Amniotic stem cell (primary cell): ENCODE results near the gene PPIB.

ENCODE experiments used
- DNase-seq: peaks from one replicate; lab custom pipeline; 2025; lab: John Stamatoyannopoulos, UW

The PPIB gene

GRCh38 chr15:64162869-64163658, at the start of gene PPIB:
Gene PPIB (minus strand): TSS chr15:64163022. CDS start chr15:64162986, 36 bp downstream.
- peak; percentile 94 for DNase-seq

GRCh38 chr15:64211696-64212095, 48.9 kb upstream of the PPIB start:
- no peak for DNase-seq

- DNase-seq = no peak
Observed at GRCh38 chr15:64210371-64210770, 47.5 kb upstream of the PPIB start.

GRCh38 chr15:64209680-64210334, 47.0 kb upstream of the PPIB start:
- DNase-seq = peak; percentile 36

- no peak for DNase-seq
Observed at GRCh38 chr15:64205202-64205601, 42.4 kb upstream of the PPIB start.

- no peak for DNase-seq
Observed at GRCh38 chr15:64197425-64197824, 34.6 kb upstream of the PPIB start.

GRCh38 chr15:64193971-64194370, 31.1 kb upstream of the PPIB start:
- DNase-seq = no peak

GRCh38 chr15:64191971-64192830, 29.4 kb upstream of the PPIB start:
- DNase-seq = no peak

- no peak for DNase-seq
Observed at GRCh38 chr15:64187396-64188191, 24.8 kb upstream of the PPIB start.

GRCh38 chr15:64185146-64185911, 22.5 kb upstream of the PPIB start:
- DNase-seq = no peak

GRCh38 chr15:64182859-64183370, 20.1 kb upstream of the PPIB start:
- DNase-seq = no peak

- DNase-seq = no peak
Observed at GRCh38 chr15:64180235-64180824, 17.5 kb upstream of the PPIB start.

- no peak for DNase-seq
Observed at GRCh38 chr15:64166102-64166890, 3.5 kb upstream of the PPIB start.

- no peak for DNase-seq
Observed at GRCh38 chr15:64164436-64164835, 1.6 kb upstream of the PPIB start.

GRCh38 chr15:64163659-64164362, 989 bp upstream of the PPIB start:
- no peak for DNase-seq

- DNase-seq = no peak
Observed at GRCh38 chr15:64162478-64162868, 349 bp downstream of the PPIB start.

- no peak for DNase-seq
Observed at GRCh38 chr15:64161688-64162477, 939 bp downstream of the PPIB start.
